ENCODE data around the gene UBE2A.

Gene UBE2A

DNA sequence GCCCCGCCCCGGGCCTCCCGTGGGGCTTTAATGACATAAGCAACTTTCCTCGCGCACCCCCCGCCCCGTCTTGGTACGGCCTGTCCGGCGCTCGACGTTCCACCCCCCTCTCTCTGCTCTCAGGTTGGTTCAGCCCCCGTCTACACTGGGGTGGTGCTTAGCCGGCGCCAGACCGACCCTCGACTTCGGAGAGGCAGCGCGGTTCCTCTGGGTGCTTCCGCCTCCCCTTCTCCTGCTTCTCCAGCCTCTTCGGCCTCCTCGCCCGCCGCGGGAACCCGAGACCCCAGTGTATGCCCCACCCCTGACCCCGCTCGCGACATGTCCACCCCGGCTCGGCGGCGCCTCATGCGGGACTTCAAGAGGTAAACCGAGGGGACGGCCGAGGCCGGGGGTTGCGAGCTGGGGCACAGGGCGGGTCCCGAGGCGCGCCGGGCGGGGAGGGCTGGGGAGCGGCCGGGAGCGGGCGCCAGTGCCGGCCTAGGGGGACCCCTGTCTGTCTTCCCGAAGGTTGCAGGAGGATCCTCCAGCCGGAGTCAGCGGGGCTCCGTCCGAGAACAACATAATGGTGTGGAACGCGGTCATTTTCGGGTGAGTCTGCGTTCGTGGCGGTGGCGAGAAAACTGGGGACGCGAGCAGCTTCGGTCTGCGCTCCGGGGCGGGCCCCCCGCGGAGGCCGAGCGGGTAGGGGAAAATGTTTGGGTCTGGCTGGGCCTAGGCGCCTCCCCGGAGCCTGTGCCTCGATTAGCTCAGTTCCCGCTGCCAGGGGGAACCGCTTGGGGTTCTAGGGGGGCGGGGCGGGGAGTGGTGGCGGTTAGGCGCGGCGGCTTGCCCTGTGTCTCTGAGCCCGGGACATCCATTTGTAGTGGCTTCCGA, at the start of gene UBE2A (continued):
- TF ChIP-seq ZNF324 (tag by site-specific recombination; IDR thresholded peaks at IDR 0.05): peak; percentile 87
- no peak for TF ChIP-seq ZNF670 (tag by site-specific recombination; IDR thresholded peaks at IDR 0.05; ENCODE audit: low read depth)
- 0 out of 2 replicates have a peak, but pooled peaks have one; percentile 14 for TF ChIP-seq ZBTB20 (tag by site-specific recombination; IDR thresholded peaks at IDR 0.05)
- TF ChIP-seq, protein P1, sequence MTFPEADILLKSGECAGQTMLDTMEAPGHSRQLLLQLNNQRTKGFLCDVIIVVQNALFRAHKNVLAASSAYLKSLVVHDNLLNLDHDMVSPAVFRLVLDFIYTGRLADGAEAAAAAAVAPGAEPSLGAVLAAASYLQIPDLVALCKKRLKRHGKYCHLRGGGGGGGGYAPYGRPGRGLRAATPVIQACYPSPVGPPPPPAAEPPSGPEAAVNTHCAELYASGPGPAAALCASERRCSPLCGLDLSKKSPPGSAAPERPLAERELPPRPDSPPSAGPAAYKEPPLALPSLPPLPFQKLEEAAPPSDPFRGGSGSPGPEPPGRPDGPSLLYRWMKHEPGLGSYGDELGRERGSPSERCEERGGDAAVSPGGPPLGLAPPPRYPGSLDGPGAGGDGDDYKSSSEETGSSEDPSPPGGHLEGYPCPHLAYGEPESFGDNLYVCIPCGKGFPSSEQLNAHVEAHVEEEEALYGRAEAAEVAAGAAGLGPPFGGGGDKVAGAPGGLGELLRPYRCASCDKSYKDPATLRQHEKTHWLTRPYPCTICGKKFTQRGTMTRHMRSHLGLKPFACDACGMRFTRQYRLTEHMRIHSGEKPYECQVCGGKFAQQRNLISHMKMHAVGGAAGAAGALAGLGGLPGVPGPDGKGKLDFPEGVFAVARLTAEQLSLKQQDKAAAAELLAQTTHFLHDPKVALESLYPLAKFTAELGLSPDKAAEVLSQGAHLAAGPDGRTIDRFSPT (tag by site-specific recombination; IDR thresholded peaks at IDR 0.05): no peak
- TF ChIP-seq, protein P2, sequence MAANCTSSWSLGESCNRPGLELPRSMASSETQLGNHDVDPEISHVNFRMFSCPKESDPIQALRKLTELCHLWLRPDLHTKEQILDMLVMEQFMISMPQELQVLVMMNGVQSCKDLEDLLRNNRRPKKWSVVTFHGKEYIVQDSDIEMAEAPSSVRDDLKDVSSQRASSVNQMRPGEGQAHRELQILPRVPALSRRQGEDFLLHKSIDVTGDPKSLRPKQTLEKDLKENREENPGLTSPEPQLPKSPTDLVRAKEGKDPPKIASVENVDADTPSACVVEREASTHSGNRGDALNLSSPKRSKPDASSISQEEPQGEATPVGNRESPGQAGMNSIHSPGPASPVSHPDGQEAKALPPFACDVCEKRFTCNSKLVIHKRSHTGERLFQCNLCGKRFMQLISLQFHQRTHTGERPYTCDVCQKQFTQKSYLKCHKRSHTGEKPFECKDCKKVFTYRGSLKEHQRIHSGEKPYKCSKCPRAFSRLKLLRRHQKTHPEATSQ (tag by site-specific recombination; IDR thresholded peaks at IDR 0.05): no peak
- TF ChIP-seq IKZF3 (tag by site-specific recombination; IDR thresholded peaks at IDR 0.05): 0 out of 2 replicates have a peak, but pooled peaks have one; percentile 23
- TF ChIP-seq ZSCAN30 (tag by site-specific recombination; IDR thresholded peaks at IDR 0.05): no peak
- no peak for TF ChIP-seq ELK4 (IDR thresholded peaks at IDR 0.05; ENCODE audit: borderline replicate concordance, low read depth, low read length)
- TF ChIP-seq ZNF146 (tag by site-specific recombination; IDR thresholded peaks at IDR 0.05): no peak
- no peak for TF ChIP-seq ZNF416 (tag by site-specific recombination; IDR thresholded peaks at IDR 0.05)
- TF ChIP-seq GLIS2 (tag by site-specific recombination; IDR thresholded peaks at IDR 0.05): peak; percentile 80
- TF ChIP-seq, protein P3, sequence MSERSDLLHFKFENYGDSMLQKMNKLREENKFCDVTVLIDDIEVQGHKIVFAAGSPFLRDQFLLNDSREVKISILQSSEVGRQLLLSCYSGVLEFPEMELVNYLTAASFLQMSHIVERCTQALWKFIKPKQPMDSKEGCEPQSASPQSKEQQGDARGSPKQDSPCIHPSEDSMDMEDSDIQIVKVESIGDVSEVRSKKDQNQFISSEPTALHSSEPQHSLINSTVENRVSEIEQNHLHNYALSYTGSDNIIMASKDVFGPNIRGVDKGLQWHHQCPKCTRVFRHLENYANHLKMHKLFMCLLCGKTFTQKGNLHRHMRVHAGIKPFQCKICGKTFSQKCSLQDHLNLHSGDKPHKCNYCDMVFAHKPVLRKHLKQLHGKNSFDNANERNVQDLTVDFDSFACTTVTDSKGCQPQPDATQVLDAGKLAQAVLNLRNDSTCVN (tag by site-specific recombination; optimal IDR thresholded peaks at IDR 0.05): peak; percentile 72
- TF ChIP-seq INSM2 (tag by site-specific recombination; IDR thresholded peaks at IDR 0.05): peak; percentile 42; the same call in 1 of the 2 replicates
- no peak for TF ChIP-seq ZNF510 (tag by site-specific recombination; IDR thresholded peaks at IDR 0.05; ENCODE audit: insufficient replicate concordance)
- TF ChIP-seq ZNF114 (tag by site-specific recombination; IDR thresholded peaks at IDR 0.05): no peak
- TF ChIP-seq ZNF658 (tag by site-specific recombination; IDR thresholded peaks at IDR 0.05): no peak
- TF ChIP-seq, protein P4, sequence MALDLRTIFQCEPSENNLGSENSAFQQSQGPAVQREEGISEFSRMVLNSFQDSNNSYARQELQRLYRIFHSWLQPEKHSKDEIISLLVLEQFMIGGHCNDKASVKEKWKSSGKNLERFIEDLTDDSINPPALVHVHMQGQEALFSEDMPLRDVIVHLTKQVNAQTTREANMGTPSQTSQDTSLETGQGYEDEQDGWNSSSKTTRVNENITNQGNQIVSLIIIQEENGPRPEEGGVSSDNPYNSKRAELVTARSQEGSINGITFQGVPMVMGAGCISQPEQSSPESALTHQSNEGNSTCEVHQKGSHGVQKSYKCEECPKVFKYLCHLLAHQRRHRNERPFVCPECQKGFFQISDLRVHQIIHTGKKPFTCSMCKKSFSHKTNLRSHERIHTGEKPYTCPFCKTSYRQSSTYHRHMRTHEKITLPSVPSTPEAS (tag by site-specific recombination; IDR thresholded peaks at IDR 0.05): peak; percentile 20; the same call in 1 of the 2 replicates
- no peak for TF ChIP-seq ZNF791 (tag by site-specific recombination; IDR thresholded peaks at IDR 0.05)
- peak; percentile 45 for TF ChIP-seq ZXDB (tag by site-specific recombination; IDR thresholded peaks at IDR 0.05)
- TF ChIP-seq, protein P5, sequence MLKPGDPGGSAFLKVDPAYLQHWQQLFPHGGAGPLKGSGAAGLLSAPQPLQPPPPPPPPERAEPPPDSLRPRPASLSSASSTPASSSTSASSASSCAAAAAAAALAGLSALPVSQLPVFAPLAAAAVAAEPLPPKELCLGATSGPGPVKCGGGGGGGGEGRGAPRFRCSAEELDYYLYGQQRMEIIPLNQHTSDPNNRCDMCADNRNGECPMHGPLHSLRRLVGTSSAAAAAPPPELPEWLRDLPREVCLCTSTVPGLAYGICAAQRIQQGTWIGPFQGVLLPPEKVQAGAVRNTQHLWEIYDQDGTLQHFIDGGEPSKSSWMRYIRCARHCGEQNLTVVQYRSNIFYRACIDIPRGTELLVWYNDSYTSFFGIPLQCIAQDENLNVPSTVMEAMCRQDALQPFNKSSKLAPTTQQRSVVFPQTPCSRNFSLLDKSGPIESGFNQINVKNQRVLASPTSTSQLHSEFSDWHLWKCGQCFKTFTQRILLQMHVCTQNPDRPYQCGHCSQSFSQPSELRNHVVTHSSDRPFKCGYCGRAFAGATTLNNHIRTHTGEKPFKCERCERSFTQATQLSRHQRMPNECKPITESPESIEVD (tag by site-specific recombination; IDR thresholded peaks at IDR 0.05): peak; percentile 12; the same call in 1 of the 2 replicates
- 0 out of 2 replicates have a peak, but pooled peaks have one; percentile 7 for TF ChIP-seq BCL11B (tag by site-specific recombination; IDR thresholded peaks at IDR 0.05; ENCODE audit: low read depth)
- TF ChIP-seq ZBTB49 (tag by site-specific recombination; IDR thresholded peaks at IDR 0.05; ENCODE audit: low read depth): no peak
- no peak for TF ChIP-seq ZNF23 (tag by site-specific recombination; IDR thresholded peaks at IDR 0.05; ENCODE audit: borderline replicate concordance)
